Hematopoietic multipotent progenitor cell treated with erythropoietin and hydrocortisone succinate and interleukin-3 and kit ligand, for 8 days (in vitro differentiated cells): Measurements from ENCODE around the gene FGR.

Experiments used
- DNase-seq: peaks from one replicate; pipeline ENCODE4 v3.0.0-alpha.2; 2015

Gene FGR

GRCh38 chr1:27599605-27600497, 35.1 kb downstream of the FGR start:
- DNase-seq: no peak

DNA sequence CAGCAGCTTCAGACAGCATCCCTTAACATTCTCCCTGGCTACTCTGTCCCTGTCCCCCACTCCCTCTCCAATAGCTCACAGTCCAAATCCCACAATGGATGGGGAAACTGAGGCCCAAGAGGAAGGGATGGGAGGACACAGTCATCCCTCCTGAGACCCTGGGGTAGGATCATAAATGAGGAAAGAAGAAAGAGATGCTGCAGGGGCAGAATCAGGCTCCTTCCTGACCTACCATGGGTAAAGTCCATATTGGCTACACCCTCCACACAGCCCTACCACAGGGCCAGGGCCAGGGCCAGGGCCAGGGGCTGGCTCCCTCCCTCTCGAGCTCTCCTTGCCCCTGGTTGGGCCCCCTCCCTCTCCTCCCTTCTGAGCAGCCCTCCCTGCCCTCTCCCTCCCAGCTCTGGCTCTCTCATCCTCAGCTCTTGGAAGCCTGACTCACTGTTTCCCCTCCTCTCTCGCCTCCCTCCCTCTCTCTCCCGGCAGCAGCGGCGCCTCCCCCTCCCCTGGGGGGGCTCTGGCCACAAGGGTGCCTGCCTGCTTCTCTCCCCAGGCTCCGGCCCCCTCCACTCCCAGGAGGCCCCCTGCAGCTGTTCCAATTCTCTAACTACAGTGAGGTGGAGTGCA, 36.0 kb downstream of the FGR start:
- peak; percentile 37 for DNase-seq

DNA sequence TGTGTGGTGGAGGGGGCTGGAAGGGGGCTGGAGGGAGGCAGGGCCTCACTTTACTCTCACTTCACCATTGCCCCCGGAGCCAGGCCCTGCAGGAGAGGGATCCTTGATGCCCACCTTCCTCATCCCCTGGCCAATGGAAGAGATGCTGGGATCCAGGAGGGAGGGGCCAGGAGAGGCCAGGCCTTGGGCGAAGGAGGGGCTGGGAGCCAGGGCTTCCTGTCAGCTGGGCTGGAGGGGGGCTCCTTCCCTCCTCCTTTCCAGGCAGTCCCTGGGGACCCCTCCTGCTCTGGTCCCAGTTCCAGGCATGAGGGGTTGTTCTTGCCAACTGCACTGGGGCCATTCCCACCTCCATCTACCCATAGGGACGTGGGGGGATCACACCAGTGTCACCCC, 36.7 kb downstream of the FGR start:
- DNase-seq: no peak

DNA sequence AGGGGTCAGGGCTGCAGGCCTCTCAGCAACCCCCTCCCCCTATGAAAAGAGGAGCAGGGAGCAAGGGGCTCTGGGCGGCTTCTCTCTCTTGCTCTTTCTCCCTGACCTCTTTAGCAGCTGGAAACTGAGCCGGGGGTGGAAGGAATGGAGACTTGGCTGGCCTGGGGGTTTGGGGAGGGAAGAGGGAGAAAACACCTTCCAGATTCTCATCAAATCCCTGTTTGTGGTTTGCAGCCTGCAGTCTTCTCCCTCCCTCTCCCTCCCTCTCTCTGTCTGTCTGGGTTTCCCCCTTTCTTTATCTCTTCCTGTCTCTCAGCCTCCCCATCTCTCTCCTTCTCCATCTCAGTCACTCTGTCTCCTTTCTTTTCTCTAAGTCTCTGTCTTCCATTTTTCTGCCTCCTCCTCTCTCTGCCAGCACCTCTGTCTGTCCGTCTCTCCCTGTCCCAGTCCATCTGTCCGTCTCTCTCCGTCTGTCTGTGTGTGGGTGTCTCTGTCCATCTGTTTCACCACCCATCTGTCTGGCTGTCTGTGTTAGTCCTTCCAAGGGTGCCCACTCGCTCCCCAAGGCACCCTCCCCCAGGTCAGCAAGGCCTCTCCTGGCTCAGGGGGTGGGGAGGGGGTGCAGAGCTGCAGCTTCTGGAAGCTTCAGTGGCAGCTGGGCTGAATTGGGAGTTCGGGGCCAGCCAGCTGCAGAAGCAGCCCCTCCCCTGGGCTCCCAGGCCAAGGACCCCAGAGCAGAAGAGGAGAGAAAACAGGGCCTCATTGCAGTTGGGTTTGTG, 37.3 kb downstream of the FGR start:
- no peak for DNase-seq

GRCh38 chr1:27596986-27597385, 38.0 kb downstream of the FGR start:
- DNase-seq: no peak

GRCh38 chr1:27596261-27596660, 38.7 kb downstream of the FGR start:
- DNase-seq: no peak

DNA sequence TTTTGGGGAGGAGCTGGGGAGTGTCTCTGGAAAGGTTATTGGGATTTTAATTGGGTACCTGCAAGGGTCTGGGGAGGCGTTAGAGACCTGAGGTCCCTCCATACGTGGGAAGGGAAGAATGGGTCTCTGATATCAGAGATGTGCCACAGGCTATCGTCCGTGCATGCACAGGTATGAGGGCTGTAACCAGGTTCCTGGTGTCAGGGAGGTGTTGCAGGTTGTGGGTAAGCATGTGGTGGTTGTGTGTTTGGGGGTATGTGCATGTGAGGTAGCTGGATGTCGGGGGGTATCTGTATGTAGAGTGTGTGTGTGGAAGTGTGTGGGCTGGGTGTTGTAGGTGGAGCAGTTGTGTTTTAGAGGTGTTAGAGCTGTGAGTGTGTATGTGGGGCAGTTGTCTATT, 39.4 kb downstream of the FGR start:
- no peak for DNase-seq

DNA sequence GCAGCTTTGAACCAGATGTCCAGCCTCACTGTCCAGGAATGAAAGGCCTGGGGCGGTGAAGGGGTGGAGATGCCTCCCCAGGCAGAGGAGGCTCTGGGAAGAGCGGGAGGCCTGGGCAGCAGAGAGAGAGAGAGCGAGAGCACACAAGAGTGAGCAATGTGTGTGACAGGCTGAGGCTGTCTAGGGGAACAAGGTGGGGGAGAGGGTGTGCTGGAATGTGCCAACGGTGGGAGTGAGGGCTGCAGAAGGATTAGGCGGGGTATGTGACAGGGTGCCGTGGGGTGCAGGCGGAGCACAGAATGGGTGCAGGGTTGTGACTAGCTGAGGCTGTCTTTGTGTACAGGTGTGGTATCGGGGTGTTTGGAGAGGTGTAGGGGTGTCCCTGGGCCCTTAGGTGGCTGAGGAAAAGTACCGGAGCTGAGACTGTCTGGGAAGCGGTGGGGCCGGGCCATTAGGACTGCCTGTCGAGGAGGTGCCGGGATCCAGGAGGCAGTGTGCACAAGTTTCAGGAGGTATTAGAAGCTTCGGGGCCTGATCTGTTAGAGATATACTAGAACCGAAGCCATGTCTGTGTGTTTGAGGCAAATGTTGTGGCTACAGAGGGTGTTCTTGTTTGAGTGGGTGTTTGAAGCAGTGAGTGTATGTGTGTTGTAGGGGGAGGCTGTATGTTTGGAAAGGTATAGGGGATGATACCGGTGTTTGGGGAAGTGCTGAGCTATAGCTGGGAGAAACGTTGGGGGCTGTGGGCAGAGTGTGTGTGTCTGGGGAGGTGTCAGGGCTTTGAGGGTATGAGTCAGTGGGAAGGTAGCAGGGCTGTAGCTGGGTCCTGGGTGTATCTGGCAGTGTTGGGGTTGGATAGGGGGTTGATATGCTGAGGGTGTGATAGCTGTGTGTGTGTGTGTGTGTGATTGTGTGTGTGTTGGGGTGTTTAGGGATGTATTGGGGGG, 40.1 kb downstream of the FGR start:
- DNase-seq: no peak

DNA sequence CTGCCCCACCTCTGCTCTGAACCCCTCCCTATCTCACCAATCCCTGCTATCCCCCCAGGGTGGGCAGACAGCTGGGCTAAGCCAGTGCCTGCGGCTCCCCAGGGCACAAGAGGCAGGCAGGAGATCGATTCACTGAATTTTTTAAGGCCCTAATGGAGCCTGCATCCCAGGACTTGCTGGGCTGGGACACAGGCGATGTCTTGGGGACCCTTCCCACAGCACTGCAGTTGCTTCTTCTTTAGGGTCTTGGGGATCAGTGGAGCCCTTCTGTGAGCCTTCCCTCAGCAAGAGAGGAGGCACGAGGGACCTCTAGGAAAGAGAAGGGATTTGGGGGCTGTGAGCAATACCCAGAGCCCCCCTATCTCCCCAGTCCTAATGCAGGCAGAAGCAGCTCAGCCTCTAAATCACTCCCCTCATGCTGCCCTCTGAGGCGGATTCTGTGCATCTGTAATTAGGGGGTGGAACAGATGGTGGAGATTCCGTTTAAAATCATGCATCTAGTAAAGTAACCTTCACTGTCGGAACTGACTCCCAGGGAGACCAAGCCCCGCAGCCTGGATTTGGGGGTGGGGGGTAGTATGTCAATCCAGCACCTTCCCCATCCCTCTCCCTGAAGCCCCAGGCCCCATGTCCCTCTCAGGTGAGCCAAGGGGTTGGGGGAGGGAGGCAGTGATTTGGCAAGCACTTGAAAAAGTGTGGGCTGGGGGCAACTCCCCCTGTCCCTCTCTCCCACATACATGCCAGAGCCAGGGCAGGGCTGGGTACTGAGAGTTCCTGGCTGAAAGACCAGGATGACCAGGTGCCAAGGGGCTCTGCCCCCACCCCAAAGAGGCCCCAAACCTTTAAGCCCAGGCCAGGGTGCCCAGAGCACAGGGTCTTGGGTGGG, 41.1 kb downstream of the FGR start:
- no peak for DNase-seq

- DNase-seq: no peak
Measured at GRCh38 chr1:27592931-27593677, 41.9 kb downstream of the FGR start.

- DNase-seq: no peak
Measured at GRCh38 chr1:27592232-27592930, 42.6 kb downstream of the FGR start.

- peak; percentile 29 for DNase-seq
Measured at GRCh38 chr1:27591622-27592021, 43.4 kb downstream of the FGR start.

DNA sequence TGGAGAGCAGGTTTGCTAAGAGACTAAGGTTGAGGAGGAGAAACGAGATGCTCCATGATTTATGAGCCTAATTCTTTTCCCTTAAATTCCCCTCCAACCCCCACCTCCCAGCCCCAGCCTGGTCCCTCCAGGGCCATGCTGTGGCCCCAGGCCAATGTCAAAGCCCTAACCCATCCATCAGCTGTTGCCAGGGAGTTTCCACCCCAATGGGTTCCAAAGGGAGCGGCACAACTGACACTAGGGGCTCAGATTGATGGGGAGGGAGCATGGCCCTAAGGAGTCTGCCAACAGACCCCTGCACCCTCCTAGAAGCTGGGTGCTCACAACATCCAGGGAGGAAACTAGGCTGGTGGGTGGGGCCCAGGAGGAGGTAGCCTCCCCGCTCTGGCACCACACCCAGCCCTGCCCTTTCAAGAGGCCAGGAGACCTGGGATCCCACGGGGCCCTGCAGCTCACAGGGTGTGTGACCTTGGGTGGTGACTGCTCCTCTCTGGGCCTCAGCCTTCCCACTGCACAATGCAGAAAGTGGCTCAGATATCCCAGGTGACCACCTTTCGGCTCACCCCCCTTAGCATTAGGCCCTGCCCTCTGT, 44.0 kb downstream of the FGR start:
- peak; percentile 27 for DNase-seq

GRCh38 chr1:27589841-27590426, 45.1 kb downstream of the FGR start:
- no peak for DNase-seq

DNA sequence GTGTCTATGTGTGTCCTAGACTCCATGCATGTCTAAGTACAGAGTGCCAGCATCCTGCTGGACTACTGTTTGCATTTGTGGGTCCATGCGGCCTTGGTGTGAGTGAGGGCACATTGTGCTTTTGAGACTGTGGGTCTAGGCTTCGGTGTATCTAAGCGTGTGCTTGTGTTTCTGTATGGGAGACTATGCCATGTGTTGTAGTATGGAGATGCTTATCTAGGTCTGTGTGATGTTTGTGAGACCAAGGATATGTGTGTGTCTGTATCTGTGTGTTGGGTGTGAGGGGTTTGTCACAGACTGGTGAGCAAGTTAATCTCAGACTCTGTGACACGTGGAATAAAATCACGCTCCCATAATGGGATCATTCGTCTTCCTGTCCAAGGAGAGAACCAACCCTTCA, 45.5 kb downstream of the FGR start:
- DNase-seq: no peak

DNA sequence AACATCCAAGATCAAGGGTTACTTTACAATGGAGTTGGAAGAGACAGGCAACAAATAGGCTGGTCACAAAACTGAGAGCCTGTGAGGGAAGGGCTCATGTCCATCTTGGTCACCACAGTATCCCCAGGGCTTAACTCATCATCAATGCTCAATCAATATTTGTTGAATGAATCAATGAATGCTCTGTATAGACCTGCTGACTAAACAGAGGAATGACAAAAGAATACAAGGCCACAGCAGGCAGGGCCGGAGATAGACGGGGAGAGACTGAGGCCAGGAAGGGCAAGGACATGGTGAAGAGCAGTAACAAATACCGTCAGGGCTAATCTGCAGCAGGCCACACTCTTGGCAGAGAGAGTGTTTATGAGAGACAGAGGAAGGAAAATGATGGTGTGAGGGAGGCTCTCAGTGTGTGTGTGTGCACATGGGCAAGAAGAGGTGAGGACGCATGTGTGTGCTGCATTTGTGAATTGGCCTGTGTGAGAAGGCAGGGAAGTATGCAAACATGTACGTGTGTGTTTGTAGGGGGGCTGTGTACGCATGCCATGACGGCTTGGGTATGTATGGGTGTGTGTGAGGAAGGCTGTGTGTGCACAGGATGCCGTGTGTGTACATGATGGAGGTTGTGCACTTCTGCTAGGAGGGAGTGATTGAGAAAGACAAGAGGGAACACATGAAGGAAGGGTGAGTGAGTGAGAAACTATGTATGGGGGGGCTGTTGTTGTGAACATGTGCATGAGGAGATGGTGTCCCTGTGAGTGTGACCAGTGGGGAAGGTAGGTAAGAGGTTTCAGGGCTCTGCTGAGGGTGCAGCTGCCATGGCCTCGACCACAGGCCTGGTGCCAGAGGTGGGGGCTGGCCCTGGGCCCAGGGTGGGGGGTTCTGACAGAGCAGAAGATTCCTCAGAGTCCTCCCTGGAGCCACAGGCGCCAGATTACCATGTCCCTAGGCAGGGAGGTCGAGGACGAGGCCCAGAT, 46.4 kb downstream of the FGR start:
- DNase-seq: no peak

DNA sequence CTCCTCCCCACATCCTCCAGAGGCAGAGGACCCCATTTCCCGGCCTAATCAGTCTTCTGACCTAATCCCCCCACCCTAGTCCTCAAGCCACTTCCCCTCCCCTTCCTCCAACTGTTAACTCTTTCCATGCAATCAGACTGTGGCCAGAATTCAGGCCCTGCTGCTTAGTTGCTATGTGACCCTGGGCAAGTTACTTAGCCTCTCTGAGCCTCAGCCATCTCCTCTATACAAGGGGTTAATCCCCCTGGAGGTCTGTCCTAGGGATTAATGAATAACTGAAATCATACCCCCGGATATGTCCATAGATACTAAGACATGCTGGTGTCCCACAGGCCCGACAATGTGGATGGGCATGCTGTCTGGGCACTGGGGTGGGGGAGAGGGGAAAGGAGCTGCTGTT, 49.3 kb downstream of the FGR start:
- DNase-seq: no peak

DNA sequence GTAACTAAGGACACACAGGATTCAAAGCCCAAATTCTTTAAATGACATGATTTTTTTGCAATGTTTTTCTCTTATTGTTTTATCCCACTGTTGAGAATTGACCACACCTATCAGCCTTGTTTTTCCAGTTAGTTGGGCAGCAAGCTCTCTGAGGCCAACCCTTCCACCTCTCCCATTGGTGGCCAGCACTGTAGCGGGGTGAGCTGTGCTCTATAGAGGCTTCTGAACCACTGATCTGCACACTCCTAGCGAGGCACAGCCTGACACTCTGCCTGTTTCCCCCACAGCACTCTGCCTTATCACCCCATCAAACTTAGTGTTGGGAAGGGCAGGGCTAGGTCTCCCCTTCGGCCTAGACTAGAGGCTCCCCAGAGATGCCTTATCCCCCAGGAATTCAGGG, 50.5 kb downstream of the FGR start:
- no peak for DNase-seq
